ENCODE results near the gene GLP1R. TPM values are rescaled to one million over a fixed set of nuclear protein-coding genes. Genes with fewer than 3 reads are reported as not detected.

Gene GLP1R
- total RNA-seq: not detected

DNA sequence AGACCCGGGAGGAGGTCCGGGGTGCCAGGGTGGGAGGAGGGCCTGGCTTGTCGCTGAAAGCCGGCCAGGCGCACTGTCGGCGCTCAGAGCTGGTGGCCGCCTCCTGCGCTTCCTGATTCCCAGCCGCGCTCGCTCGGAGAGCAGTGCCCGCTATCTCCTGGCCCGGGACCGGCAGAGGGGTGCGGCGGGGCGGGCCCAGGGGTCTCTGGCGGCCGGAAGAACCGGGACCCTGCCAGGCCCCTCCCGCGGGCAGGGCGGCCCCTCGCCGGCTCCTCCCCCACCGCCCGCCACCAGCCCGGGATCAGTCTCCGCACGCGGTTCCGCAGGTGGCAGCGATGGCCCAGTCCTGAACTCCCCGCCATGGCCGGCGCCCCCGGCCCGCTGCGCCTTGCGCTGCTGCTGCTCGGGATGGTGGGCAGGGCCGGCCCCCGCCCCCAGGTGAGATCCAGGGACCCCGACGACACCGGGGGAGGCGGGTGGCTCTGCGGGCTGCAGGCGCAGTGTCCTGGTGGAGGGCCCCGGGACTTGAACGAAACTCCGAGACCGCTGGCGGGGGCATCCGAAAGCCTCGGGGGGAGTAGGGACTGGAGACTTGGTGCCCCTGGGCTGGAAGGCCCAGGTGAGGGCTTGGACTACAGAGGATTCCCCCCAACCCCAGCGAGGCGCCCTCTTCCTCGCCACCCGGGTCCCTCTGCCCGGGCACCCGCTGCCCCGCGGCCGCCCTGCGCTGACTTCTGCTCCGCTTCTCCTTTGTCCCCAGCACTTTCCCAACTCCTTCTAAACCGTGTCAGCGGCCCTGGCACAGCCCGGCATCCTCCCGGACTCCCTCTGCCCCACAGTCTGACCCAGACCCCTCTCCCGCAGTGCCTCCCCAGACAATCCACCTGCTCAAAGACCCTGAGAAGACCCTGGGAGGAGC is at the start of gene GLP1R:
Gene GLP1R (plus strand): TSS at position 301 of the 919 bp plus-strand sequence. CDS start 60 bp downstream, at position 361.
- DNase-seq (ENCODE audit: low spot score) (no peak), ATAC-seq (ENCODE audit: low FRiP score) (no peak)
- TF ChIP-seq, protein P1, sequence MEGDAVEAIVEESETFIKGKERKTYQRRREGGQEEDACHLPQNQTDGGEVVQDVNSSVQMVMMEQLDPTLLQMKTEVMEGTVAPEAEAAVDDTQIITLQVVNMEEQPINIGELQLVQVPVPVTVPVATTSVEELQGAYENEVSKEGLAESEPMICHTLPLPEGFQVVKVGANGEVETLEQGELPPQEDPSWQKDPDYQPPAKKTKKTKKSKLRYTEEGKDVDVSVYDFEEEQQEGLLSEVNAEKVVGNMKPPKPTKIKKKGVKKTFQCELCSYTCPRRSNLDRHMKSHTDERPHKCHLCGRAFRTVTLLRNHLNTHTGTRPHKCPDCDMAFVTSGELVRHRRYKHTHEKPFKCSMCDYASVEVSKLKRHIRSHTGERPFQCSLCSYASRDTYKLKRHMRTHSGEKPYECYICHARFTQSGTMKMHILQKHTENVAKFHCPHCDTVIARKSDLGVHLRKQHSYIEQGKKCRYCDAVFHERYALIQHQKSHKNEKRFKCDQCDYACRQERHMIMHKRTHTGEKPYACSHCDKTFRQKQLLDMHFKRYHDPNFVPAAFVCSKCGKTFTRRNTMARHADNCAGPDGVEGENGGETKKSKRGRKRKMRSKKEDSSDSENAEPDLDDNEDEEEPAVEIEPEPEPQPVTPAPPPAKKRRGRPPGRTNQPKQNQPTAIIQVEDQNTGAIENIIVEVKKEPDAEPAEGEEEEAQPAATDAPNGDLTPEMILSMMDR (IDR thresholded peaks at IDR 0.05): no peak

DNA sequence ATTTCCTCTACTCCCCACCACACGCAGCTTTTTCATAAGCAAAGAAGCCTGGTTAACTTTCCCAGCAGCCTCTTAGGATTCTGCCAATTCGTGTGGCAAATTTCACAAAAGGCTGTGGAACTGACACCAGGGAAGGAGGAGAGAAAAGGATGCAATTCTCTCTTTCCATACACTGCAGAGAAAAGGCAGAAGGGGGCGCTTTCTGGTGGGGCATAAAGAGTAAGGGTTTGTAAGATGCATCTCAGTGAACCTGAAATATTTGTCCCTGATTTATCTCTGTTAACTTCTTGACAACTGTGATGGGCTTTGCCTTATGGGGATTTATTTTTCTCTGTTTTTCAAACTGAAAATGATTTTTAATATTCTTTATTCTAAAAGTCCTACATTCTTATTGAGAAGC is 45.5 kb upstream of the GLP1R start:
- ATAC-seq (ENCODE audit: low FRiP score) (no peak), DNase-seq (ENCODE audit: low spot score) (no peak)
- TF ChIP-seq, protein P1 (IDR thresholded peaks at IDR 0.05): no peak

DNA sequence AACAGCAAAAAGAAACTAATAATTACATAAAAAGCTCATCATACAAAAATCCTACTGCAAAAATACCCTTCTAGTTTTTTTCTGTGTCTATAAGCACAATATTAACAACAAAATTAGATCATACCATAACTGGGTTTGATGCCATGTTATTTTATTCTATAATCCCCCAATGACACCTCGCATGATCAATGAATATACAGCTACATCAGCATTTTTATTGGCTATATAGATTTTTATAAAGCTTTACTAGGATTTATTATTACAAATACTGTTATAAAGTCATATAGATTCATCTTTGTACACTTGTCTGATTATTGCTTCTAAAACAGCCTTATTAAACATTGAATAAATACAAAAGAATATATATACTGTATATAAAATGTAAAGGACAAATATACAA is 45.1 kb upstream of the GLP1R start:
- TF ChIP-seq, protein P1 (IDR thresholded peaks at IDR 0.05): no peak
- no peak for DNase-seq (ENCODE audit: low spot score)
- ATAC-seq (ENCODE audit: low FRiP score): no peak

- ATAC-seq (ENCODE audit: low FRiP score): no peak
- no peak for DNase-seq (ENCODE audit: low spot score)
- TF ChIP-seq, protein P1 (IDR thresholded peaks at IDR 0.05): no peak
These were observed 43.8 kb upstream of the GLP1R start for GRCh38 chr6:39004801-39005200.

DNA sequence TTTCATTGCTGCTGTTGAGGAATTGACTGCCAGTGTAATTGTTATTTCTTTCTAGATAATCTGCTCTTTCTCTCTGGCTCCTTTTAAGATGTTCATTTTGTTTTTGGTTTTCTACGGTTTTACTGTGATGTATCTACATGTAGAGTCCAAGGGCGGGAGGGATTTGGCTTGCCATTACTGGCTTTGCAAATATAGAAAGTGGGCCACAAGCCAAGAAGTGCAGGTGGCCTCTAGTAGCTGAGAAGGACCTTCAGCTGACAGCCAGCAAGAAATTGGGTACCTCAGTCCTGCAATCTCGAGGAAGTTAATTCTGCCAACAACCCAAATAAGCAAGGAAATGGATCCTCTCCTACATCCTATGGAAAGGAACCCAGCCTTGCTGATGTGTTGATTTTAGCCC is 42.8 kb upstream of the GLP1R start:
- ATAC-seq (ENCODE audit: low FRiP score): no peak
- no peak for DNase-seq (ENCODE audit: low spot score)
- TF ChIP-seq, protein P1 (IDR thresholded peaks at IDR 0.05): no peak

DNA sequence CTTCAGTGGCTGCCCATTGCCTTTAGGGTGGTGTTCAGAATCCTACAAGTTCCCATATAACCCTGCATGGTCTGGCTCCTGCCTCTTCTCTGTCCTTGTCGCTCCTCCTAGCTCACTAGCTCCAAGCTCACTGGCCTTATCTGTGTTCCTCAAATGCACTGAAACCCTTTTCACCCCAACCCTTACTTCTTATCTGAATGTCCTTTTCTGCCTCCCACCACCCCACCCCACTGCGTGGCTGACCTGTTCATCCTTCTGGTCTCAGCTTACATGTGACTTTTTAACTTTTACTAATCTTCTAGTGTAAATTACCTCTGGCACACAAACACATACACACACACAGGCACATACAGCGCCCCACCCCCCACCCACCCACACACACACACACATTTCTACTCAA is 41.0 kb upstream of the GLP1R start:
- DNase-seq (ENCODE audit: low spot score) (no peak), ATAC-seq (ENCODE audit: low FRiP score) (no peak)
- TF ChIP-seq, protein P1 (IDR thresholded peaks at IDR 0.05): no peak

DNA sequence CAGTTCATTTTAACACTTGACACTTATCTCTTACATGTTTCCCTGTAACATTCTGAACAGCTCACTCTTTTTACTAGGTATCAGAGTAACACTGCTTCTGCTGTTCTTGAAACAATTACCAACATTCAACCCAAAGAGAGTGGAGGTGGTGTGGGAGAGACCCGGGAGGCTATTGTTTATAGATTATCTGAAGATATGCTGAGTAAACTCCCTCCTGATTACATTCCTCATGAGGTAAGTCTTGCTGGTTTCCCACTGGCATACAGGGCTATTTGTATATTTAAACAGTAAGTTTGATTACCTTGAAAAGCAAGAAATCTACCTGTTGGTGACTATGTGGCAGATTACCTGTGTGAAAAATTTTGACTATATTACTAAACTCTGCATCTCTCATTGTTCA is 39.8 kb upstream of the GLP1R start:
- DNase-seq (ENCODE audit: low spot score): no peak
- no peak for ATAC-seq (ENCODE audit: low FRiP score)
- TF ChIP-seq, protein P1 (IDR thresholded peaks at IDR 0.05): no peak
